Neural crest cell (in vitro differentiated cells): ENCODE measurements around the gene PSMC3. TPM values are rescaled to one million over a fixed set of nuclear protein-coding genes. Genes with fewer than 3 reads are reported as not detected.
"Not testable (repeated sequence)": the region's sequence is repeated elsewhere in the genome, so short reads cannot be mapped to it uniquely, and the experiment has no call there.

Experiments
- DNase-seq: peaks from one replicate; pipeline ENCODE4 v3.0.0; 2021; ENCODE audit warnings: low read depth, mixed read lengths, low spot score
- H3K27ac Mint-ChIP-seq: one replicate; pipeline ENCODE4 v1.8.0; 2021; ENCODE audit warnings: mild to moderate bottlenecking, mixed read lengths; ENCODE audit not compliant: unreplicated experiment
- H3K27me3 Mint-ChIP-seq: 2 replicates; pipeline ENCODE4 v1.8.0; 2021; ENCODE audit warnings: low read depth, mild to moderate bottlenecking, mixed read lengths
- H3K36me3 Mint-ChIP-seq: 2 replicates; pipeline ENCODE4 v1.8.0; 2021; ENCODE audit warnings: low read depth, mild to moderate bottlenecking, mixed read lengths
- H3K4me1 Mint-ChIP-seq: 2 replicates; pipeline ENCODE4 v1.8.0; 2021; ENCODE audit warnings: mixed read lengths
- H3K4me3 Mint-ChIP-seq: one replicate; pipeline ENCODE4 v1.8.0; 2021; ENCODE audit warnings: mild to moderate bottlenecking, mixed read lengths
- H3K9me3 Mint-ChIP-seq: 2 replicates; pipeline ENCODE4 v1.8.0; 2021; ENCODE audit warnings: mixed read lengths
- CTCF ChIP-seq: fragments of 200-600 bp; sonication (generic); conservative IDR thresholded peaks from 2 replicates; pipeline ENCODE4 v1.5.0; 2021; ENCODE audit warnings: antibody characterized with exemption, mild to moderate bottlenecking
- total RNA-seq: library from RNA; stranded (reverse); gene quantifications from 2 replicates; pipeline ENCODE4 v1.2.1, GENCODE V29; 2021

The PSMC3 gene
- total RNA-seq, 1 donor from 2014 or later, result 197 TPM

- not testable (repeated sequence) for H3K36me3 Mint-ChIP-seq, H3K9me3 Mint-ChIP-seq, H3K27ac Mint-ChIP-seq, H3K27me3 Mint-ChIP-seq, H3K4me1 Mint-ChIP-seq
- DNase-seq, result peak; percentile 48
- TF ChIP-seq CTCF, result peak; percentile 83
- peak overlapping the region; percentile 59 for H3K4me3 Mint-ChIP-seq
These were observed 28.0 kb upstream of the PSMC3 start for GRCh38 chr11:47454258-47454671.

GRCh38 chr11:47453365-47453764 is 27.1 kb upstream of the PSMC3 start:
- peaks cover 4% of the 10 kb centered on the region for H3K4me1 Mint-ChIP-seq
- TF ChIP-seq CTCF, result no peak

GRCh38 chr11:47451990-47452389 is 25.8 kb upstream of the PSMC3 start:
- no peaks in the 10 kb centered on the region for H3K27me3 Mint-ChIP-seq
- H3K9me3 Mint-ChIP-seq, result no peaks in the 10 kb centered on the region
- no peak for DNase-seq
- H3K27ac Mint-ChIP-seq, result no peak overlapping the region
- H3K4me3 Mint-ChIP-seq, result no peak overlapping the region
- peaks cover 4% of the 10 kb centered on the region for H3K4me1 Mint-ChIP-seq
- no peak for TF ChIP-seq CTCF
- no peaks in the 10 kb centered on the region for H3K36me3 Mint-ChIP-seq

More at GRCh38 chr11:47453365-47453764, 27.1 kb upstream of the PSMC3 start:
- H3K27ac Mint-ChIP-seq, result no peak overlapping the region
- no peaks in the 10 kb centered on the region for H3K36me3 Mint-ChIP-seq
- no peak overlapping the region for H3K4me3 Mint-ChIP-seq
- no peaks in the 10 kb centered on the region for H3K27me3 Mint-ChIP-seq
- no peak for DNase-seq
- H3K9me3 Mint-ChIP-seq, result no peaks in the 10 kb centered on the region

- Mint-ChIP-seq H3K4me3 (no peak overlapping the region), H3K4me1 (peaks cover 4% of the 10 kb centered on the region), H3K9me3 (no peaks in the 10 kb centered on the region), H3K27me3 (no peaks in the 10 kb centered on the region), H3K27ac (no peak overlapping the region), H3K36me3 (no peaks in the 10 kb centered on the region)
- no peak for TF ChIP-seq CTCF
- DNase-seq, result no peak
These were observed 25.2 kb upstream of the PSMC3 start for GRCh38 chr11:47451436-47451835.

- H3K36me3 Mint-ChIP-seq, result no peaks in the 10 kb centered on the region
- H3K27ac Mint-ChIP-seq, result peak overlapping the region; percentile 75
- TF ChIP-seq CTCF, result no peak
- no peak overlapping the region for H3K4me3 Mint-ChIP-seq
- no peak for DNase-seq
- H3K4me1 Mint-ChIP-seq, result peaks cover 4% of the 10 kb centered on the region
- H3K27me3 Mint-ChIP-seq, result no peaks in the 10 kb centered on the region
- no peaks in the 10 kb centered on the region for H3K9me3 Mint-ChIP-seq
These were observed 23.3 kb upstream of the PSMC3 start for GRCh38 chr11:47449541-47449940.
